ENCODE results near the gene CD19. TPM values are rescaled to one million over a fixed set of nuclear protein-coding genes. Genes with fewer than 3 reads are reported as not detected.

Gene CD19
- total RNA-seq, 1 experiment from 2014 or later, result not detected

- DNase-seq, result no peak
- H3K9me3 Mint-ChIP-seq (ENCODE audit: low read depth, unreplicated experiment), result peaks cover 6% of the 10 kb centered on the region
- H3K36me3 Mint-ChIP-seq (ENCODE audit: insufficient read depth, unreplicated experiment), result peaks cover 18% of the 10 kb centered on the region
- intact Hi-C loops (cut with micrococcal nuclease; ENCODE audit: unreplicated experiment), result no loop called here
- BruUV-seq (replicated peaks), result no TSS peak
- H3K4me3 Mint-ChIP-seq (ENCODE audit: low read depth, unreplicated experiment), result no peak overlapping the region
- no peaks in the 10 kb centered on the region for H3K4me1 Mint-ChIP-seq (ENCODE audit: low read depth, unreplicated experiment)
- H3K27me3 Mint-ChIP-seq (ENCODE audit: unreplicated experiment), result no peaks in the 10 kb centered on the region
- H3K27ac Mint-ChIP-seq (ENCODE audit: unreplicated experiment), result no peak overlapping the region
- no peak for TF ChIP-seq CTCF (IDR thresholded peaks at IDR 0.05; ENCODE audit: unreplicated experiment)
- CTCF ChIA-PET, result interaction anchor here (0.5 kb wide), 1 partner anchor 1032 kb away, joined by 3 read pairs; no protein-coding TSS in a partner anchor
Measured at GRCh38 chr16:28986046-28986445, 54.3 kb downstream of the CD19 start.

GRCh38 chr16:28986492-28986891, 54.7 kb downstream of the CD19 start:
- Mint-ChIP-seq H3K4me1 (ENCODE audit: low read depth, unreplicated experiment) (no peaks in the 10 kb centered on the region), H3K27ac (ENCODE audit: unreplicated experiment) (no peak overlapping the region), H3K27me3 (ENCODE audit: unreplicated experiment) (no peaks in the 10 kb centered on the region), H3K36me3 (ENCODE audit: insufficient read depth, unreplicated experiment) (peaks cover 18% of the 10 kb centered on the region), H3K9me3 (ENCODE audit: low read depth, unreplicated experiment) (peaks cover 6% of the 10 kb centered on the region), H3K4me3 (ENCODE audit: low read depth, unreplicated experiment) (no peak overlapping the region)
- TF ChIP-seq CTCF (IDR thresholded peaks at IDR 0.05; ENCODE audit: unreplicated experiment), result no peak
- intact Hi-C loops (cut with micrococcal nuclease; ENCODE audit: unreplicated experiment), result no loop called here
- DNase-seq, result no peak
- BruUV-seq (replicated peaks), result no TSS peak
- CTCF ChIA-PET, result interaction anchor here (0.5 kb wide), 1 partner anchor 1031 kb away, joined by 3 read pairs; no protein-coding TSS in a partner anchor

DNA sequence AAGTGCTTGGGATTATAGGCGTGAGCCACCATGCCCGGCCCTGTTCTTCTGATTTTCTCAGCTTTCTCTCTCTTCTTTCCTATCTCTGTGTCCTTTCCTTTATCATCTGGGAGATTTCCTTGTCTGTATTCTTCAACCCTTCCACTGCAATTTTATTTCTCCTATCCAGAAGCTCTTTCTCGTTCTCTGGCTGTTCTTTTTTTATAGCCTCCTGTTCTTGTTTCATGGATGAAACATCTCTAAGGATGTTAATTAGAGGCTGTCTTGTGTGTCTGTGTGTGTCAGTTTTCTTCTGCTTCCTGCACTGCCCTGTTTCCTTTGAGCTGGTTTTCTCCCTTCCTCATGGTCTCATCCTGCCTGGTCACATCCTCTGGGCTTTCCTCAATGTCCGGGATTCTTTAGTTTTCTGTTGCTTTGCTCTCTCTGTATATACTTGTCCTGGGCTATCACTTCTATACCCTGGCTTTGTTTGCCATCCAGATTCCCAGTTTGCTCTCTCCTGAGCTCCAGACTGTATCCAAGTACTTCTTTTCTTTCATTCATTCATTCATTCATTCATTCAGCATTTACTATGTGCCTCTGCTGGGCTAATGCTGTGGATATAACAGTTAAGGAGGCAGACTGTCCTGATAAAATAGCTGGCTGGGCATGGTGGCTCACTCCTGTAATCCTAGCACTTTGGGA, 55.5 kb downstream of the CD19 start:
- H3K4me1 Mint-ChIP-seq (ENCODE audit: low read depth, unreplicated experiment), result no peaks in the 10 kb centered on the region
- no peak for TF ChIP-seq CTCF (IDR thresholded peaks at IDR 0.05; ENCODE audit: unreplicated experiment)
- H3K4me3 Mint-ChIP-seq (ENCODE audit: low read depth, unreplicated experiment), result no peak overlapping the region
- H3K36me3 Mint-ChIP-seq (ENCODE audit: insufficient read depth, unreplicated experiment), result peaks cover 18% of the 10 kb centered on the region
- no peaks in the 10 kb centered on the region for H3K27me3 Mint-ChIP-seq (ENCODE audit: unreplicated experiment)
- H3K9me3 Mint-ChIP-seq (ENCODE audit: low read depth, unreplicated experiment), result peaks cover 6% of the 10 kb centered on the region
- DNase-seq, result no peak
- intact Hi-C loops (cut with micrococcal nuclease; ENCODE audit: unreplicated experiment), result no loop called here
- CTCF ChIA-PET, result no interaction called here
- no peak overlapping the region for H3K27ac Mint-ChIP-seq (ENCODE audit: unreplicated experiment)
- no TSS peak for BruUV-seq (replicated peaks)

Other genes starting within 250 kb of the CD19 start
- 1,403 and 1,537 TPM in 2 replicates for gene EIF3C, start 220.5 kb upstream of the CD19 start, total RNA-seq (2022)
- 5.2 and 7.0 TPM in 2 replicates for gene NPIPB9, start 180.2 kb upstream of the CD19 start, total RNA-seq (2022)
- gene ATXN2L, start 109.0 kb upstream of the CD19 start, total RNA-seq (2022), result 276 and 286 TPM in 2 replicates
- gene TUFM, start 85.6 kb upstream of the CD19 start, total RNA-seq (2022), result 273 and 286 TPM in 2 replicates
- 60.9 and 67.9 TPM in 2 replicates for gene SH2B1, start 68.1 kb upstream of the CD19 start, total RNA-seq (2022)
- 3.7 and 5.7 TPM in 2 replicates for gene ATP2A1, start 53.5 kb upstream of the CD19 start, total RNA-seq (2022)
- gene RABEP2, start 6.7 kb upstream of the CD19 start, total RNA-seq (2022), result 30.2 and 34.3 TPM in 2 replicates
- 91.0 and 92.3 TPM in 2 replicates for gene NFATC2IP, start 19.0 kb downstream of the CD19 start, total RNA-seq (2022)
- 44.8 and 50.0 TPM in 2 replicates for gene SPNS1, start 42.8 kb downstream of the CD19 start, total RNA-seq (2022)
- 9.7 and 11.3 TPM in 2 replicates for gene LAT, start 53.1 kb downstream of the CD19 start, total RNA-seq (2022)